ENCODE measurements around the gene TXLNB. TPM values are rescaled to one million over a fixed set of nuclear protein-coding genes. Genes with fewer than 3 reads are reported as not detected.
A peak's percentile ranks its signal among the peaks of the same experiment; 100 is the strongest.

The TXLNB gene
- polyA plus RNA-seq, 1 donor: 1.2 TPM

DNA sequence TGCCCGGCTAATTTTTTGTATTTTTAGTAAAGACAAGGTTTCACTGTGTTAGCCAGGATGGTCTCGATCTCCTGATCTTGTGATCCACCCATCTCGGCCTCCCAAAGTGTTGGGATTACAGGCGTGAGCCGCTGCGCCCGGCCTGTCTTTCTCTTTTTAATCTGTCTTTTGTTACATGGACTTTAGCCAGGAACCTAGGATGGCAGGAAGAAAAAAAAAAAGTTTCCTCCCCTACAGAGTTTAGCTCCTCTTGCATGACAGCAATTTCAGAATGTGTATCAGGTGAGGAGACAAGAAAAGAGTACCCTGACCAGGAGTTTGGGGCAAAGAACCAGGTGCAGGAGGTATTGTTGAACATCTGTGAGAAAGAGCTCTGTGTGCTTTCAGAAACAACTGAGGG lies 21.4 kb upstream of the TXLNB start:
- no CpG with 5 or more reads among the region's 7 CpGs for WGBS (ENCODE audit: insufficient coverage, low lambda C conversion rate)
- H3K27ac ChIP-seq (ENCODE audit: low read length): no peak overlapping the region
- H3K27me3 ChIP-seq (ENCODE audit: control insufficient read depth, insufficient read depth, low read length): no peaks in the 10 kb centered on the region
- no peak overlapping the region for H3K4me3 ChIP-seq (ENCODE audit: low read length)
- H3K9me3 ChIP-seq (ENCODE audit: control insufficient read depth, low read depth, low read length): no peaks in the 10 kb centered on the region
- DNase-seq: no peak
- no peaks in the 10 kb centered on the region for H3K36me3 ChIP-seq (ENCODE audit: control insufficient read depth, insufficient read depth, low read length)
- no peaks in the 10 kb centered on the region for H3K4me1 ChIP-seq (ENCODE audit: control insufficient read depth, insufficient read depth, low read length)

DNA sequence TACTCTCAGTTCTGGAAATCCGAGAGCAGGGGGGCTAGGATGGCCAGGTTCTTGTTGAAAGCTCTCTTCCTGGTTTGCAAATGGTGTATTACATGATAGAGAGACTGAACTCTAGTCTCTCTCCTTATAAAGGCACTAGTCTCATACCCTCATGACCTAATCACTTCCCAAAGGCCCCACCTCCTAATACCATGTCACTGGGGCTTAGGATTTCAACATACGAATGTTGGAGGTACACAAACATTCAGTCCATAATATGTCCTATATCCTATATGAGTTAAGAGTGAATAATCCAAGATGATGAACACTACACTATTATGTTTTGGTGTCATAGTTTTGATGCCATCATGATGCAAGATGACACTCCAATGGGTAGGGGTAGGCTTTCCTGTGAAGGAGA lies 20.0 kb upstream of the TXLNB start:
- H3K9me3 ChIP-seq (ENCODE audit: control insufficient read depth, low read depth, low read length): no peaks in the 10 kb centered on the region

DNA sequence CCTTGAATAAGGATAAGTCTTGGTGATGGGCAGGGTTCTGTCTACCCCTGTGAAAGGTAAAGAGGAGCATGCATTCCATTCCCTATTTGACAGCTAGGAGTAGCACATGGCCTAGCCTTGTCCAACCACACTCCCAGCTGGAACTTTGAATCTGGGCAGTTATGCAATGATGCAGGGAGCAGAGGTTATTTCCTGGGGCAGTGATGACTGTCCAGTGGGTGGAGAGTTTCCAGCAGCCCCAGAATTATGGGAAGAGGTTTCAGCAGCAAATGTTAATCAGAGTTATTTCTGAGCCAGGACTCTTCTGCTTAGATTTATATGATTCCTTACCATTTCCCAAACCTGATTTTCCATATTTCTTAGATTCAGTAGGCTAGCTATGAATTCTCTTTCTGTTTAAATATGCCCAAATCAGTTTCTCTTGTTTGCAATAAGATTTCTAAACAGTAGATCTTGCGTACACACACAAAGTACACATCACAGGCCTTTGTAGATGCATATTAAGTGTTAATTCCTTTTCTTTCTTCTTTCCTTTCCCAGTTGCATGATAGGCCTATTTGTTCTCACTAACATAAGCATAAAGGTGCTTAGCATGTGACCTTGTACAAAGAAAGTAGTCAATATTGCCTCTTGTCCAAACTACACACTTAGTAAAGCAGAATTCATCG lies 17.3 kb upstream of the TXLNB start:
- WGBS (ENCODE audit: insufficient coverage, low lambda C conversion rate): 80% methylated on average over 1 of the region's 2 CpGs

More for the DNA sequence above, 20.0 kb upstream of the TXLNB start:
- Histone ChIP-seq H3K27me3 (ENCODE audit: control insufficient read depth, insufficient read depth, low read length) (no peaks in the 10 kb centered on the region), H3K4me3 (ENCODE audit: low read length) (no peak overlapping the region), H3K27ac (ENCODE audit: low read length) (no peak overlapping the region), H3K36me3 (ENCODE audit: control insufficient read depth, insufficient read depth, low read length) (no peaks in the 10 kb centered on the region), H3K4me1 (ENCODE audit: control insufficient read depth, insufficient read depth, low read length) (no peaks in the 10 kb centered on the region)
- WGBS (ENCODE audit: insufficient coverage, low lambda C conversion rate): no CpG with 5 or more reads among the region's 2 CpGs
- no peak for DNase-seq

DNA sequence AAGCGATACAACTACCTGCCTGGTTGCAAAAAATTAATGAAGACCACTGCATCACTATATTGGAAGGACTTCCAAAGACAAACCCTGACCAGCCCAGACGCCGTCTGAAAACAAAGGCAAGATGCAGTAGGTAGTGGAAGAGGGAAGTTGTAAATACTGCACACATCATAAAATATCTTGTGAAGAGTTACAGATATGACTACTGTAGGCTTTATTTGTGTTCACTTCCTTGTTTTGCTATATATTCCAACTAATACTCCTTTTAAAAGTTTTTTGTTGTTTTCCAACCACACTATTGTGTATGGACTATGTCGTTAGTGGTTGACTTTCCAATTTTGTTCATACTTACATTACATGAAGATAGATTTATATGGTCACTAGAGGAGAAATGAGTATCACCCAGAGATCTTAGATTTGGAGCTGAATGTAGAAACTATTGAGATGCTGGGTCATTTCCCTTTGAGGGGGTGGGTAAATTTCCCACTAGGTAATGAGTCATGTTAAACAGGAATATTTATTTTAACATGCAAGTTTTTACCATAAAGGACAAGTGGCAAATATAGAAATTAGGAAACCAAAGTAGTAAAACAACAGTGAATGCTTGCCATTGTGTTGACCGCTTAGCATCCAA lies 16.6 kb upstream of the TXLNB start:
- Histone ChIP-seq H3K27me3 (ENCODE audit: control insufficient read depth, insufficient read depth, low read length) (no peaks in the 10 kb centered on the region), H3K27ac (ENCODE audit: low read length) (no peak overlapping the region), H3K9me3 (ENCODE audit: control insufficient read depth, low read depth, low read length) (no peaks in the 10 kb centered on the region), H3K36me3 (ENCODE audit: control insufficient read depth, insufficient read depth, low read length) (no peaks in the 10 kb centered on the region), H3K4me3 (ENCODE audit: low read length) (no peak overlapping the region), H3K4me1 (ENCODE audit: control insufficient read depth, insufficient read depth, low read length) (peaks cover 5% of the 10 kb centered on the region)
- WGBS (ENCODE audit: insufficient coverage, low lambda C conversion rate): no CpG with 5 or more reads among the region's 5 CpGs
- DNase-seq: no peak

More for the DNA sequence above, 17.3 kb upstream of the TXLNB start:
- Histone ChIP-seq H3K27ac (ENCODE audit: low read length) (no peak overlapping the region), H3K4me1 (ENCODE audit: control insufficient read depth, insufficient read depth, low read length) (peaks cover 5% of the 10 kb centered on the region), H3K9me3 (ENCODE audit: control insufficient read depth, low read depth, low read length) (no peaks in the 10 kb centered on the region), H3K4me3 (ENCODE audit: low read length) (no peak overlapping the region), H3K27me3 (ENCODE audit: control insufficient read depth, insufficient read depth, low read length) (no peaks in the 10 kb centered on the region), H3K36me3 (ENCODE audit: control insufficient read depth, insufficient read depth, low read length) (no peaks in the 10 kb centered on the region)
- peak; percentile 55 to 63 for DNase-seq

DNA sequence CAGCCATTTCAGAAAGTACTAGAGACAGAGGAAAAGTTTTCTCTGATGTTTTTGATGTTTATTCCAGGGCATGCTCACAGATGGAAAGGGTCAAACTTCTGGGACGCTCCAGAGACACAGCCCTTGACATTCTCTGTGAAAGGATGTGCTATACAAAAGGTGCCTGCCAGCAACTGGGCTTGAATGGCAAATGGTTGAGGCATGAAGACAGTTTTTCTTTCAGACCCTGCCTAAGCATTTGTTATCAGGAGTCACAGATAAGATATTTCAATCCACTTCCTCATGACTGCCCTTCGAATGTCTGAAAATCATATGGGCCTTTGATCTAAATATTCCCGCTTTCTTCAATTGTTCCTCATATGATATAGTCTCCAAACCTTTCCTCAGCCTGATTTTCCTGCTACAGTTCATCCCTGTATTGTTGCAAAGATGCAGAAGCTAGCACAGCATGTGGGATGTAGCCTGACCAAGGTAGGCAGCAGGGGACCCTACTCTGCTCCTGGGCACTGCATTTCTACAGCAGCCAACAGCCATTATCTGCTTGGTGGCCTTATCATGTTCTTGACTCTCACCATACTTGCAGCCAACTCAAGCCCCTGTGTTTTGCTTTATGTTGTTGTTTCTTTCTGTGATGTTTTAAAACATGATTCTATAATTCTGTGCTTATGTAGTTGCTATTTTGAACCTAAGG lies 14.6 kb upstream of the TXLNB start:
- WGBS (ENCODE audit: insufficient coverage, low lambda C conversion rate): no CpG with 5 or more reads among the region's 3 CpGs
- no peak for DNase-seq
- no peaks in the 10 kb centered on the region for H3K36me3 ChIP-seq (ENCODE audit: control insufficient read depth, insufficient read depth, low read length)

DNA sequence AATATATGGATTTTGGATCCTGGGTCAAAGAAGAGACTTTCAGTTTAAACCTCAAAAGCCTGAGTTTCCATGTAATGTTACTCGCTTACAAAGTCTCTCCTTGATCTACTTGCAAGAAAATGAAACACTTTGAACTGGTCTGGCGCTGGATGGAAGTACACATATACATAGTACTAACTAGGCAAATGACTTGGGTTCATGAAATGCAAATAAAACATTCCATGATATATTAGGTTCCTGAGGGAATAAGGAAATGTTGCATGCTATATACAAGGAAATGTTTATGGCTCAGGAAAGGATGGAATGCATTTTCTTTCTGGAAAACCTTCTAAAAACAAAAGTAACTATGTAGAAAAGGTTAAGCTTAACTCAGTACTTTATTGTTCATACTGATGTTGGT lies 11.4 kb upstream of the TXLNB start:
- H3K36me3 ChIP-seq (ENCODE audit: control insufficient read depth, insufficient read depth, low read length): no peaks in the 10 kb centered on the region
- WGBS (ENCODE audit: insufficient coverage, low lambda C conversion rate): no CpG with 5 or more reads among the region's 2 CpGs
- H3K27ac ChIP-seq (ENCODE audit: low read length): no peak overlapping the region
- no peak for DNase-seq
- no peaks in the 10 kb centered on the region for H3K27me3 ChIP-seq (ENCODE audit: control insufficient read depth, insufficient read depth, low read length)
- H3K4me1 ChIP-seq (ENCODE audit: control insufficient read depth, insufficient read depth, low read length): peaks cover 5% of the 10 kb centered on the region
- H3K9me3 ChIP-seq (ENCODE audit: control insufficient read depth, low read depth, low read length): no peaks in the 10 kb centered on the region
- H3K4me3 ChIP-seq (ENCODE audit: low read length): no peak overlapping the region

More for the DNA sequence above, 14.6 kb upstream of the TXLNB start:
- Histone ChIP-seq H3K27ac (ENCODE audit: low read length) (no peak overlapping the region), H3K27me3 (ENCODE audit: control insufficient read depth, insufficient read depth, low read length) (no peaks in the 10 kb centered on the region), H3K4me3 (ENCODE audit: low read length) (no peak overlapping the region), H3K9me3 (ENCODE audit: control insufficient read depth, low read depth, low read length) (no peaks in the 10 kb centered on the region), H3K4me1 (ENCODE audit: control insufficient read depth, insufficient read depth, low read length) (peaks cover 5% of the 10 kb centered on the region)

DNA sequence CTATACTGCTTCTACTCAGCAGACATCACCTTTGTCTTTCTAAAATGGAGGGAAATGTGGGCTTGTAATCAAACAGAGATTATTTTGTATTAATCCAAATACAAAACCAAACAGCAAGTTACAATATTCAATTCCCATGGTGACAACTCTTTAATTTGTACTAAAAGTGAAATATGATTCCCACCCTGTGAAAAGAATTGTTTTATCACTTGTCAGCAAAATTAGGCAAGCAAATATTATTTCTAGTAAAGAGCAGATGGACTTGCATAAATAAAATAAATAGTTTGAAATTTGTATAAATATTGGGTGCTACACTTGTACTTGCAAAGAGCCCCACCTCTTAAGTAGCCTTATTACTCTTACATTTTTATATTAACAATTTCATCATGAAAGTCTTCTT lies 6.1 kb upstream of the TXLNB start:
- Histone ChIP-seq H3K9me3 (ENCODE audit: control insufficient read depth, low read depth, low read length) (peaks cover 2% of the 10 kb centered on the region), H3K27ac (ENCODE audit: low read length) (no peak overlapping the region), H3K4me1 (ENCODE audit: control insufficient read depth, insufficient read depth, low read length) (no peaks in the 10 kb centered on the region), H3K4me3 (ENCODE audit: low read length) (no peak overlapping the region), H3K27me3 (ENCODE audit: control insufficient read depth, insufficient read depth, low read length) (no peaks in the 10 kb centered on the region), H3K36me3 (ENCODE audit: control insufficient read depth, insufficient read depth, low read length) (no peaks in the 10 kb centered on the region)
- no peak for DNase-seq

DNA sequence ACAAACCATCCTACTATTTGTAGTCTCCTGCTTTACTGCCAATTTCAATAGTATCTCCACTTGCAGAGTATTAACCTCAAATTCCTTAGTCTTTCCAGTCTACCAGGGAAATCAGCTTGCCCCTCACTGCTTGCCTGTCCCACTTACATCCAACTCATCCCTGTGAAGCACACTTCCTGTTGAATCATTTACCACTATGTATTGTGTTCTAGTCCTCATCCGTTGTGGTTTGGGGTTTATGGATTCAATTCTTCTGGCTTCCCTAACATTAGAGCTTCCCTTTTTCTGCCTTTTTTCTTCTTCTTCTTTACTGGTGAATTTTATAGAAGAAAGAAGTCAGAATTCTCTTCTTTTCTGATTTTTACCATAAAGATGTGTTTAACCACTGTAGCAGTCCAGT lies 5.1 kb upstream of the TXLNB start:
- H3K4me3 ChIP-seq (ENCODE audit: low read length): no peak overlapping the region
- DNase-seq: no peak
- H3K4me1 ChIP-seq (ENCODE audit: control insufficient read depth, insufficient read depth, low read length): no peaks in the 10 kb centered on the region
- no peak overlapping the region for H3K27ac ChIP-seq (ENCODE audit: low read length)
- H3K27me3 ChIP-seq (ENCODE audit: control insufficient read depth, insufficient read depth, low read length): no peaks in the 10 kb centered on the region
- no peaks in the 10 kb centered on the region for H3K36me3 ChIP-seq (ENCODE audit: control insufficient read depth, insufficient read depth, low read length)
- no CpG with 5 or more reads among the region's 1 CpG for WGBS (ENCODE audit: insufficient coverage, low lambda C conversion rate)
- H3K9me3 ChIP-seq (ENCODE audit: control insufficient read depth, low read depth, low read length): peaks cover 2% of the 10 kb centered on the region

DNA sequence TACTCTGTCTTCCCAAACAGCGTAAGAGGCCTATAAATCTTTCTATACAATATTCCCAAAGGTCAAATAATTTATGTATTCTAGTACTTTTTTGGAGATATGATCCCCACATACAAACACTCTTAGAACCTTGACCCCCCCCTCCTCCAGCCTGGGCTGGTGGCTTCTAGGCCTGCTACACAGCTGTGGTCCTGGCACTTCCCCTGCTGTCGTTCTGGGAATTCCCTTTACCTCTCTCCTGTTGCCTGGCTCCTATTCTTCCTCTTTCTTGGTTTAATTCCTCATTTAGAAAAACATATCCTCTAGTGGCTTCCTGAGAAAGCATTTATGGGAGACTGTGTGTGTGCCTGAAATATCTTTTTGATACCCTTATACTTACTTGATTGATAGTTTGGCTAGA lies 4.1 kb upstream of the TXLNB start:
- no peak for DNase-seq
- 100% methylated on average over 1 of the region's 2 CpGs for WGBS (ENCODE audit: insufficient coverage, low lambda C conversion rate)
- H3K27ac ChIP-seq (ENCODE audit: low read length): no peak overlapping the region

DNA sequence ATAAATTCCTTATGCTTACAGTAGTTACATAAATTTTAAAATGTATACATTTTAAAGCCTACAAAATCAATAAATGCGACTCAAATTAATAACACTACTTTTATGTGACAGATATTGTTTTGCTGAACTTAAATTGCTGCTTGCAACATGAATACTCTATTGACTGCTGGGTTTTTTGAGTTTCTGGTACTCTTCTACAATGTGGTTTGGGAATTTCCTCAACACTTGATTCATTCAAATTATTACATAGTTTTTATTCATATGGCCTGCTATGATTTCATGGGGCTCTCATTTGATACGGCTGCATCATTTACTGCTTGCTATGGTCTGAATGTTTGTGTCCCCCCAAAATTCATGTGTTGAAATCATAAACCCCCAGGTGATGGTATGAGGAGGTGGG lies 2.3 kb upstream of the TXLNB start:
- no peak for DNase-seq
- peaks cover 2% of the 10 kb centered on the region for H3K9me3 ChIP-seq (ENCODE audit: control insufficient read depth, low read depth, low read length)
- H3K36me3 ChIP-seq (ENCODE audit: control insufficient read depth, insufficient read depth, low read length): no peaks in the 10 kb centered on the region
- H3K27me3 ChIP-seq (ENCODE audit: control insufficient read depth, insufficient read depth, low read length): no peaks in the 10 kb centered on the region
- 100% methylated on average over 1 of the region's 2 CpGs for WGBS (ENCODE audit: insufficient coverage, low lambda C conversion rate)
- H3K27ac ChIP-seq (ENCODE audit: low read length): no peak overlapping the region
- H3K4me1 ChIP-seq (ENCODE audit: control insufficient read depth, insufficient read depth, low read length): no peaks in the 10 kb centered on the region
- no peak overlapping the region for H3K4me3 ChIP-seq (ENCODE audit: low read length)

More for the DNA sequence above, 4.1 kb upstream of the TXLNB start:
- H3K27me3 ChIP-seq (ENCODE audit: control insufficient read depth, insufficient read depth, low read length): no peaks in the 10 kb centered on the region
- no peak overlapping the region for H3K4me3 ChIP-seq (ENCODE audit: low read length)
- H3K9me3 ChIP-seq (ENCODE audit: control insufficient read depth, low read depth, low read length): peaks cover 2% of the 10 kb centered on the region
- H3K4me1 ChIP-seq (ENCODE audit: control insufficient read depth, insufficient read depth, low read length): no peaks in the 10 kb centered on the region
- no peaks in the 10 kb centered on the region for H3K36me3 ChIP-seq (ENCODE audit: control insufficient read depth, insufficient read depth, low read length)

Measured in large intestine (tissue), 3 donors.